HG02981 (cell line): ENCODE data around the gene ACKR2.

ENCODE experiments used
- ATAC-seq: cut with Tn5 transposase; IDR thresholded peaks from one replicate; pipeline ENCODE4 v1.9.1; 2021; ENCODE audit warnings: mild to moderate bottlenecking, moderate library complexity; ENCODE audit not compliant: unreplicated experiment

The ACKR2 gene

GRCh38 chr3:42914771-42915515 is 105.7 kb downstream of the ACKR2 start:
- ATAC-seq = no peak
